GM21423 (cell line): Measurements from ENCODE around the gene DAAM2.

Experiments used
- ATAC-seq: cut with Tn5 transposase; IDR thresholded peaks from one replicate; pipeline ENCODE4 v1.9.1; 2021; ENCODE audit warnings: mild to moderate bottlenecking, moderate library complexity; ENCODE audit not compliant: unreplicated experiment

DAAM2 gene

GRCh38 chr6:39786649-39787048, 5.5 kb upstream of the DAAM2 start:
- no peak for ATAC-seq

GRCh38 chr6:39787322-39787721, 4.9 kb upstream of the DAAM2 start:
- ATAC-seq = no peak

GRCh38 chr6:39790772-39791171, 1.4 kb upstream of the DAAM2 start:
- no peak for ATAC-seq

DNA sequence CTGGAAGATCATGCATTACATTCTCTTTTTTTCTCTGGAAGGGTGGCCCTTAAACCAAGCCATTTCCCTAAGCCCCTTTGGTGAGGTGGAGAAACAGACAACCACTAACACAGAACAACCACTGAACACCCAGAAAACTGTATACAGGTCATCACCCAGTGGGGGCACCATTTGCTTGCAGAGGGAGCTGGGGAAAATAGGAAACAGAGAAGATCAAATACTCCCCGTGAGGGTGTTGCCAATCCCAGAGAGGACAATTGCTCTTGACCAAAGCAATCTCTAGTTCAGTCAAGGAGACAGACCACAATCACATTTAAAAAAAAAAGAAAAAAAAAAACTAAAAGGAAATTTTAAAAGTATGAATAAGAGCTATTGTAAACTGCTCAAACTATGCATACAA, 865 bp upstream of the DAAM2 start:
- ATAC-seq = no peak

- ATAC-seq = no peak
Measured at GRCh38 chr6:39792540-39793450, 619 bp downstream of the DAAM2 start.

- no peak for ATAC-seq
Measured at GRCh38 chr6:39793516-39793915, 1.3 kb downstream of the DAAM2 start.

- no peak for ATAC-seq
Measured at GRCh38 chr6:39794231-39794630, 2.1 kb downstream of the DAAM2 start.

- ATAC-seq = no peak
Measured at GRCh38 chr6:39797751-39798150, 5.6 kb downstream of the DAAM2 start.

- ATAC-seq = no peak
Measured at GRCh38 chr6:39800034-39801032, 8.2 kb downstream of the DAAM2 start.

DNA sequence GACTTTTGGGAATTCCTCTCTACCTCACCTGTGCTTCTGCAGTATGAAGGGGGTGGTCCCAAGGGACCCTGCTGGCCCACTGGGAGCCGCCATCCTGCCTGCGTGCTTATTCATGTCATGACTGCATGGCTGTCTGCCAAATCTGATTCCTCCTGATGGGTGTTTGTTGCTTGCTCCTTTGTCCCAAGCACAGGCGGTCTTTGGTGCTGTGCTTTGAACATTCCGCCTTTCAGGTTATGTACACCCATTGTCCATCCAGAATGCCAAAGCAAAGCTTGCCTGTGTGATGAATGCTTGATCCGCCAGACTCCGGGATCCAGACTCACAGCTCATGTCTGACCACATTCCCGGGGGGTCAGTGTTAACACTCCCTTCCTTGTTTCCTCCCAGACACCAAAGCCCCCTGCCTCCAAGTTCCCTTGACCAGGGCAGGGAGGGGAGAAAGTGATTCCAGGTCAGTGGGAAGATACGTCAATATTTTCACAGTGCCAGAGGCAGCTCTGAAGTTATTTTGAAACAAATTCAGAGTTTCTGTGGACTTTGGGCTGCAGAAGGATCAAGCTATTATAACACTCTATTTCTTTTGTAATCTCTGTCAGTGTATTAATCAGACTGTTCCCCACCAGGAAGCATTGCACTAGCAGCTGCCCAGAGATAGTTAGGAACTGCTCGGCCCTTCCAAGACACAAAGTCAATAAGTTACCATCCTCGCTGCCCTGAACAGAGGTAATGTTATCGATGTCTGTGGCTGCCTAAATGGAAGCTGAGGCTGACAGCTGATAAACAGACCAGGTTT, 9.5 kb downstream of the DAAM2 start:
- ATAC-seq = no peak

DNA sequence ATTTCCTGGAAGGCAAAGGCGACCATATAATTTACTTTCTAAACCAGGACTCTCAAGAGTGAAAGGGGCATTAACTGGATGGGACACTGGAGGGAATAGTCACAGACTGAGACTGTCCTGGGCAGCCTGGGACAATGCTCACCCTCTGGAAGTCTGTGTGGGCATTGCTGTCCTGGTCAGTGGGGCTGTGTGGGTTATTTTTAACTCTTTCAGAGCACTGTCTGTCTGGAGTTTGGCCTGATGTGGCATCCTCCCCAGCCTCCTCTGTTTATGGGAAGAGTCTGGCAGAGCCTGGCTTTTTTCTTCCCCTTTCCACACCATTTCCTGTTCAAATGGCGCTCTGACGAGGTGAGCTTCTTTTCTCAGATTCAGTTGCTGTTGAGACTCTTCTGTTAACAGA, 11.7 kb downstream of the DAAM2 start:
- no peak for ATAC-seq

- ATAC-seq = no peak
Measured at GRCh38 chr6:39804466-39805065, 12.4 kb downstream of the DAAM2 start.

DNA sequence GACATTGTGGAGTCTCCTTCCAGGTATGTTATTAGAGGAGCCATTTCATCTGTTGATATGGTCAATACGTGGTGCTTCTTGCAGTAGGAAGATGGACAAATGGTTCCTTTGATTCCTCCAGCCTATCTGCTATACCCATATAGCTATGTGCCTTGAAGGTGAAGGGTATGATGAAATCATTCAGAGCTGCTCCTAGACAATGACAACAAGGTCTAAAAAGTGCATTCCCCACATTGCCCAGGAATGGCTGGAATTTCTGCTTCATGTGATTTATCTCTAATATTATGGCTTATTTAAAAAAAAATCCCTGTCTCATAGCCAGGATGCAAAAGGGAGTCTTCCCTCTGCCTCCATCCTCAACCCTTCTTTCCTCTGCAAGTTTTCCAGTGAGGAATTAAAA, 14.1 kb downstream of the DAAM2 start:
- ATAC-seq = no peak

- ATAC-seq = no peak
Measured at GRCh38 chr6:39808346-39808745, 16.2 kb downstream of the DAAM2 start.

DNA sequence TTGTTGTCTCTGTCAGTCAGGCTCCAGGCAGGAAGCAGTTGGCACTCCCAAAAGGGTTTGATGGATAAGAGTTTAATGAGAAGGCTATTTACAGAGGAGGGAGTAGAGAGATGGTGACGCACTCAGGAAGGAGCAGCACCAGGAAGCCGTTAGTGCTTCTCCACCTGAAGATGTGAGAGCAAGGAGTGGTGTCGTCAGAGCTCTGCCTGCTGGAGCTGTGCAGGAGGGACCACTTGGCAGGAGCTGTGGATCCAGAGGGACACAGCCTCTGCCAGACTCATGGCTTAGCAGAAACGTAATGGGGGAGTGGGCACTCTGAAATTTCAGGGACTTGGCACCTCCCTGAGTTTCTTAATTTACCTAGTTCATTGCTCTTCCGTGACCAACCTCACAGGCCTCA, 16.8 kb downstream of the DAAM2 start:
- no peak for ATAC-seq

DNA sequence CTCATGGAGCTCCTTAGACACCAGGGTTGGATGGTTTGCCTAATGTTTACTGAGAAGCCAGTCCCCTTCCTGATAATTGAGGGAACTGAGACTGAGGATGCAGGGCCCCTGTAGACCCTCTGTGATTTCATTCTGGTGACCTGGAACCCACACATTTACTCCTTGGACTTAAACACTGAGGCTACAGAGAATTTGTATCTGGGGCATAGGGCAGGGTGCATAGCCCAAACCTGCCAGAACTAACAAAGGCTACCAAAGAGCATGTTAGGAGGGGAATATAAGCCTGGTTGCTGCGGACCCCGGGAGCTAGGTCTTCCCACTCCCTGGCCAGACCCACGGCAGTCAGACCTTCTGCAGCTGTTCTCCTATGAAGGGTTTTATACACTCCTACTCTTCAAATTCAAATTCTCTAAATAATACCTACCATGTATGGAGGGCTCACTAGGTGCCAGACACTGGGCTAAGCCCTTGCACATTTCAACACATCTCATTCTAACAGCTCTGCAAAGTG, 19.7 kb downstream of the DAAM2 start:
- ATAC-seq = no peak

- no peak for ATAC-seq
Measured at GRCh38 chr6:39812496-39812852, 20.3 kb downstream of the DAAM2 start.

DNA sequence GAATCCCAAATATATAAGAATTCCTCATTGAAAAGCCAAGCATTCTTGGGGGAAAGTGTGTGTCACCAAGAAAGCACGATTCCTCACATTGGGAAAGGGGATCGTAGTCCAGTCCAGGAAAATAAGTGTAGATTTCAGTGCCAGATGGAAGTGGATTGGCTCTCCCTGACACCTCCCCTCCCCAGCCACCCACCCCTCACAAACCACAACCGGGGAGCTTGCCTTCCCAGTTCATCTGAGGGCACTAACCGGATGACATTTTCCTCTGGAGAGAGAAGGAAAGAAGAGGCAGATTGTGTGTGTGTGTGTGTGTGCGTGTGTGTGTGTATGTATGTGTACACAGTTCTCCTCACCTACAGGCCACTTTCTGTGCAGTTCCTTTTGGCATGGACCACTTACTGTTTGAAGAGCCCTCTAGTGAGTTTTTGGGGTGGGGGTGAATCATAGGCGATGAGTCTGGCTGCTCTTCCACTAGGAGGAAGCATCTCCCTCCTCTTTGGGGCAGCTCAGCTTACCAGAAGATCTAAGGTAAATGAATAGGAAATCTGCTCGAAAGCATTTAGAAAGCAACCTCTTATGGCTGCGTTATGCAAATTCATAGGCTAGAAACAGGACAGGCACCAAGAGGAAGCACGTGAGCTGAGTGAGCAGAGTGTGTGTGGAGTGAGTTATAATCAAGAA, 20.8 kb downstream of the DAAM2 start:
- ATAC-seq = peak; percentile 90

- no peak for ATAC-seq
Measured at GRCh38 chr6:39814236-39814635, 22.1 kb downstream of the DAAM2 start.

DNA sequence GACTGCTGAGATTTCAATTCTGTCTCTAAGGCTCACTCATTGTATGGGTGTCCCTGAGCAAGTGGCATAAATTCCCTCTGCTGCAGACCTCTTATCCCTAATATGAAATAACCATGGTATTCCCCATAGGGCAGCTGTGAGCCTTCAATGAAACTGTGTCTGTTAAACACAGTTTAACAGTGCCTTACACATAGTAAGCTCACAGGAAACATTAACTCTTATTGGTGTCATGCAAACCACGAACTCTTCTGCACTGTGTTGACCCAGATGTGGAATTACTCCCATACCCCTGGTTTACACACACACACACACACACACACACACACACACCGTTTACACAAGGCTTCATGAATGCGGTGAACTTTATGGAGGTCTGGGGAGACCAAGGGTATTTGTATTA, 23.2 kb downstream of the DAAM2 start:
- ATAC-seq = no peak
